ENCODE measurements around the gene FOXJ2.

GRCh38 chr12:8037947-8038346, 5.4 kb downstream of the FOXJ2 start:
- TF ChIP-seq POLR2A (IDR thresholded peaks at IDR 0.05; ENCODE audit: low read depth, low read length) (no peak), SPI1 (IDR thresholded peaks at IDR 0.05; ENCODE audit: low read depth, low read length) (no peak), TAF1 (IDR thresholded peaks at IDR 0.05; ENCODE audit: low read depth, low read length) (no peak), POLR2AphosphoS5 (IDR thresholded peaks at IDR 0.05; ENCODE audit: low read depth, low read length) (no peak)
